Suppressor macrophage treated with lipopolysaccharide for 4 hours (primary cell): ENCODE data around the gene CYB561D2.
A peak's percentile ranks its signal among the peaks of the same experiment; 100 is the strongest.

Experiments
- DNase-seq: peaks from one replicate; pipeline ENCODE4 v3.0.0-alpha.2; 2020

The CYB561D2 gene

DNA sequence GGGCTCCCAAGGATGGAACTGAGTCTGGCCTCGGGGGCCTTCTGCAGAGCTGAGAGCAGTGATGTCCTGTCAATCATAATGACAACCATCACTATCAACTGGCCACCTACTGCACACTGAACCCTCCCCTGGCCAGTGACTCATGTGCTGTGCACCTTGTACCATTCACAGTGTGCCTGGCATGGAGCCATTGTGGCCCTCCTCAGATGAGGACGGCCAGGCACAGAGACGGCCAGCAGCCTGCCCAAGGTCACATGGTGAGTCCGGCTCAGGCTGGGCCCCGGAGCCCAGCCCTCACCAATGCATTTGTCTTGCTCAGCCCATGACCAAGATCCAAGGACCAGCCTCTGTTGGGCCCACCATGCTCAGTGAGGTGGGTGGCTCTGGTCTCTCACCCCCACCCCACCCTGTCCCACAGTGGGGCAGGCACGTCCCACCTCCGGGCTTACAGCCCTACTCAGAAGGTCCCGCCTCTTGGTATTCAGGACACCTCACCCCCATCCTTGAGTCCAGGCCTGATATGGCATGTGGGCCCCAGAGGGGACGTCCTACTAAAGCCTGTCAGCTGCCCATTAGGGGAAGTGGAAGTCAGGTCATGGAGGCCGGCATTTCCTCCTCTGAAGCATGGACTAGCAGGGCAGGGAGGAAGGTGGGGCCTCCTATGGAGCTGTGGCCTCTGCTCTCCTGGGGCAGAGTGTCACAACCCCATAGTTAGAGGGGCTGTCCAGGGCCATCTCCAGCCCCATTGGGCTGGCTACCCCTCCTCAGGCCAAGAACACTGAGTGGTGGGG is 44.6 kb downstream of the CYB561D2 start:
- peak; percentile 75 for DNase-seq

GRCh38 chr3:50396502-50396901 is 45.8 kb downstream of the CYB561D2 start:
- DNase-seq, result no peak

- DNase-seq, result no peak
These were observed 51.4 kb downstream of the CYB561D2 start for GRCh38 chr3:50401978-50402595.
